Upper lobe of left lung (tissue), 6 donors: ENCODE data around the gene MAD1L1. TPM values are rescaled to one million over a fixed set of nuclear protein-coding genes. Genes with fewer than 3 reads are reported as not detected.

Source experiments
- ATAC-seq, 2 donors: fragments of 200-7000 bp; cut with Tn5 transposase; one replicate each; pipeline ENCODE4 v1.9.1; 2022; ENCODE audit warnings: mild to moderate bottlenecking in 2 of 2, moderate library complexity in 2 of 2; ENCODE audit not compliant: low FRiP score in 2 of 2
- DNase-seq, 2 donors: peaks; one replicate each; pipeline ENCODE4 v3.0.0-alpha.2; 2019 to 2020
- H3K27ac ChIP-seq, 4 donors: fragments of 200-600 bp; sonication (generic); one replicate each; pipeline ENCODE4 v1.5.1; 2016 to 2019
- H3K27me3 ChIP-seq, 4 donors: fragments of 200-600 bp; sonication (generic); one replicate each; pipeline ENCODE4 v1.5.1; 2017 to 2019
- H3K36me3 ChIP-seq, 4 donors: fragments of 200-600 bp; sonication (generic); one replicate each; pipeline ENCODE4 v1.5.1; 2016 to 2019
- H3K4me1 ChIP-seq, 4 donors: fragments of 200-600 bp; sonication (generic); one replicate each; pipeline ENCODE4 v1.5.1; 2018 to 2019
- H3K4me3 ChIP-seq, 4 donors: fragments of 200-600 bp; sonication (generic); one replicate each; pipeline ENCODE4 v1.5.1; 2017 to 2019; ENCODE audit warnings: mild to moderate bottlenecking in 2 of 4, moderate library complexity in 1 of 4
- H3K9me3 ChIP-seq, 4 donors: fragments of 200-600 bp; sonication (generic); one replicate each; pipeline ENCODE4 v1.5.1; 2018 to 2019
- CTCF ChIP-seq, 6 experiments: fragments of 450-650 bp in 4 of 6; fragments of 200-600 bp in 2 of 6; sonication (generic) in 2 of 6; IDR thresholded peaks; one replicate each; pipeline ENCODE4 v1.5.1; 2016 to 2019; ENCODE audit warnings: antibody characterized with exemption in 6 of 6
- EP300 ChIP-seq, 4 donors: sonication (generic); formaldehyde crosslinking; IDR thresholded peaks; one replicate each; pipeline ENCODE4 v1.5.1; 2017; ENCODE audit warnings: antibody characterized with exemption in 4 of 4, control low read depth in 2 of 4
- POLR2A ChIP-seq, 4 donors: fragments of 450-650 bp; IDR thresholded peaks; one replicate each; pipeline ENCODE4 v1.5.1; 2016 to 2017; ENCODE audit warnings: antibody characterized with exemption in 4 of 4, mild to moderate bottlenecking in 2 of 4
- POLR2AphosphoS5 ChIP-seq, 2 donors: sonication (generic); formaldehyde crosslinking; IDR thresholded peaks; one replicate each; pipeline ENCODE4 v1.5.1; 2017; ENCODE audit warnings: antibody characterized with exemption in 2 of 2
- WGBS, 2 donors: methylation state at CpG; one replicate each; pipeline ENCODE4 v1.1.5; 2017 to 2018; 5-methylcytosine and 5-hydroxymethylcytosine counted together
- total RNA-seq, 6 donors: library from RNA; depleted of rRNA in 4 of 6; stranded (reverse); fragments of >200 nt in 4 of 6; gene quantifications; one replicate each; pipeline versions ENCODE4 v1.1.0 to v1.2.1, GENCODE V29; 2016 to 2021
- donor health status: DM: no; HTN: no; CAD: no; lungs with moderate emphysema.
- donor health status: DM: no; HTN: yes; CAD: no; lungs with severe emphysema.

MAD1L1 gene
- total RNA-seq, 6 donors from 2014 or later: 40.6 to 364 (median 65.6) TPM

DNA sequence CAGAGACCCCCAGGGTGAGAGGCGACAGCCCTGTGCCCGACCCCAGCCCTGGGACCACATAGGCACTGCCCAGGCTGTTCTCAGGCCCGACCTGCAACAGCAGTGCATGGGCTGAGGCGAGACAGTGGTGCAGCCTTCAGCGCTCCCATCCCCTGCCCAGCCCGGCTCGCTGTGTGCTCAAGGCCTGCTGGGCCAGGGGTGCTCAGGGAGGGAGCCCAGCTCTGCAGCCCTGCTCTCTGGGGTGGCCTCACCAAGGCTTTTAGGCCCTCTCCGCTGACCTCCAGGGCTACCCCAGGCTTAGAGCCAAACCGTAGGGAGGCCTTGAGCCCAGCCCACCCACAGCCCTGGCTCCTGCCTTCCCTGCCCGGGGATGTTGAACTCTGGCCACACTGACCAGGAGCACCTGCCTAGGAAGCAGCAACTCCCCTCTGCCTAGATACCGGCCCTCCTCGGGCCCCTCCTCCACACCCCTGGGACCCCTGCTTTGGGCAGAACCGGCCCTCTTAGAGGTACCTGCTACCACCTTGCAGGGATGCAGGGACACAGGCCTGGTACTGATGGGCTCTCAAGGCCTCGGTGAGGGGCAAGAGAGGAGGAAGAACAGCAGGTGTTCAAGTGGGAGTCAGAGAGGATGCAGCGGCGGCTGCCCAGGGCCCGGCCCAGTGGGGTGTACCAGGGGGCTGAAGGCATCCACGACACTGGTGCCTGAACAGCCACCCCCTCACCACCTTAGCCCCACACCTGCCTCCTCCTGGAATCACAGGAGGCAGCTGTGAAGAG lies 331.1 kb downstream of the MAD1L1 start:
- TF ChIP-seq POLR2A (IDR thresholded peaks at IDR 0.05): no peak
- TF ChIP-seq POLR2AphosphoS5 (IDR thresholded peaks at IDR 0.05): no peak
- no peak for TF ChIP-seq CTCF (IDR thresholded peaks at IDR 0.05)
- no peak for TF ChIP-seq EP300 (IDR thresholded peaks at IDR 0.05)
- peak in 1 of 2 donors; percentile 61 for DNase-seq
- Histone ChIP-seq H3K36me3 (peaks cover 0 to 16% (median 6%) of the 10 kb centered on the region in 4 donors), H3K4me1 (no peaks in the 10 kb centered on the region), H3K27ac (no peak overlapping the region), H3K9me3 (no peaks in the 10 kb centered on the region), H3K27me3 (no peaks in the 10 kb centered on the region), H3K4me3 (no peak overlapping the region)
- no peak for ATAC-seq
- 90 to 96% methylated on average over 9 to 13 of the region's 18 CpGs for WGBS, 2 donors

DNA sequence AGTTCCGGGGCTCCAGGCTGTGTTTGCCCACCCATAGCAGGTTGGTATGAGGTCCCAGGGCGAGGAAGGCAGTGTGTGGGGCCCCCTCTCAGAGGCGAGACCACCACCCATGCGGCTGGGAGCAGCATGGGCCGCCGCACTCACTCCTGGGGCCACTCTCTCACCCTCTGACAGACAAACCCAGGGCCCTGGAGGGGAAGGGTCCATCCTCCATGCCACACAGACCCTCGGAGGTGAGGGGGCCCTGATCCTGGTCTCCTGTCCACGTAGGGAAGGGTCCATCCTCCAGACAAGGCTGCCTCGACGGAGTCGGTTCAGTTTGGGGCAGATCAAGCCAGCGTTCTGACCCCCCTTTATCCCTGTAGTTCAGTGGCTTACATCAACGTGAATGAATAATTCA lies 331.9 kb downstream of the MAD1L1 start:
- ATAC-seq: peak in 1 of 2 donors; percentile 4
- DNase-seq: peak in 1 of 2 donors; percentile 31
- H3K36me3 ChIP-seq: peaks cover 0 to 20% (median 10%) of the 10 kb centered on the region in 4 donors
- H3K4me3 ChIP-seq: no peak overlapping the region
- TF ChIP-seq POLR2A (IDR thresholded peaks at IDR 0.05) (no peak), EP300 (IDR thresholded peaks at IDR 0.05) (no peak), CTCF (IDR thresholded peaks at IDR 0.05) (no peak), POLR2AphosphoS5 (IDR thresholded peaks at IDR 0.05) (no peak)
- H3K27me3 ChIP-seq: no peaks in the 10 kb centered on the region
- no peaks in the 10 kb centered on the region for H3K4me1 ChIP-seq
- no peak overlapping the region for H3K27ac ChIP-seq
- H3K9me3 ChIP-seq: no peaks in the 10 kb centered on the region
- WGBS, 2 donors: 91 to 95% methylated on average over 10 of the region's 13 CpGs

GRCh38 chr7:1899951-1900762 lies 332.6 kb downstream of the MAD1L1 start:
- Histone ChIP-seq H3K27ac (no peak overlapping the region), H3K36me3 (peaks cover 0 to 24% (median 10%) of the 10 kb centered on the region in 4 donors), H3K4me1 (no peaks in the 10 kb centered on the region), H3K9me3 (no peaks in the 10 kb centered on the region), H3K4me3 (no peak overlapping the region), H3K27me3 (no peaks in the 10 kb centered on the region)
- ATAC-seq: no peak
- WGBS, 2 donors: 93 to 97% methylated on average over 17 to 34 of the region's 34 CpGs
- peak in 1 of 2 donors; percentile 71 for DNase-seq
- TF ChIP-seq POLR2A (IDR thresholded peaks at IDR 0.05): no peak
- no peak for TF ChIP-seq EP300 (IDR thresholded peaks at IDR 0.05)
- TF ChIP-seq POLR2AphosphoS5 (IDR thresholded peaks at IDR 0.05): no peak
- no peak for TF ChIP-seq CTCF (IDR thresholded peaks at IDR 0.05)

DNA sequence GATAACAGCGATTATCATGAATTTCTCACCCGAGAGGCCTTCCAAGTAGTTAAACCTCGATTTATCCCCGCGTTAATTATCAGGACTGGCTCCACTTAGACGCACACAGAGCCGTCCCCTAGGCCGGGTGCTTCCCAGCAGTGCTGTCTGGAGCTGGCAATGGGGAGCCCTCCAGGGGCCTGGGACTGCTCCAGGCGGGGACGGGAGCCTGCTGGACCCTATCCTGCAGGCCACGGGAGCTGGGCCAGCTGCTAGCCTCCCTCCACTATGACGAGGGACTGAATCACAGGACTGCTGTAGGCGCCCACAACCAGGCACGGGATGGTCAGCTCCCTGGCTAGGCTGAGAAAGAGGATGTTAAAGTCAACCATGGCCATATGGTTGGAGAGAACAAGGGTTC lies 333.5 kb downstream of the MAD1L1 start:
- Histone ChIP-seq H3K27me3 (no peaks in the 10 kb centered on the region), H3K4me1 (no peaks in the 10 kb centered on the region), H3K4me3 (no peak overlapping the region), H3K27ac (no peak overlapping the region), H3K36me3 (peaks cover 0 to 29% (median 10%) of the 10 kb centered on the region in 4 donors), H3K9me3 (no peaks in the 10 kb centered on the region)
- DNase-seq (peak in 1 of 2 donors; percentile 78), ATAC-seq (peak; percentile 24 to 45)
- TF ChIP-seq POLR2AphosphoS5 (IDR thresholded peaks at IDR 0.05): no peak
- no peak for TF ChIP-seq CTCF (IDR thresholded peaks at IDR 0.05)
- TF ChIP-seq EP300 (IDR thresholded peaks at IDR 0.05): no peak
- TF ChIP-seq POLR2A (IDR thresholded peaks at IDR 0.05): no peak
- 69 to 89% methylated on average over 11 to 14 of the region's 14 CpGs for WGBS, 2 donors
